OCI-LY7 (cell line): ENCODE results near the gene RAD51D.

Experiments
- EZH2phosphoT487 ChIP-seq: fragments of 200-600 bp; sonication (generic); IDR thresholded peaks from 2 replicates; pipeline ENCODE4 v1.6.1; 2018; ENCODE audit warnings: low read depth, borderline replicate concordance, mild to moderate bottlenecking, mixed run types, antibody characterized with exemption, low read length, moderate library complexity, mixed read lengths
- TF ChIP-seq, protein P1 (sequence below): fragments of 200-600 bp; sonication (generic); conservative IDR thresholded peaks from 2 replicates; pipeline ENCODE4 v1.5.1; 2014; ENCODE audit warnings: mild to moderate bottlenecking, antibody characterized with exemption, low read length, moderate library complexity, mixed read lengths

DNA sequence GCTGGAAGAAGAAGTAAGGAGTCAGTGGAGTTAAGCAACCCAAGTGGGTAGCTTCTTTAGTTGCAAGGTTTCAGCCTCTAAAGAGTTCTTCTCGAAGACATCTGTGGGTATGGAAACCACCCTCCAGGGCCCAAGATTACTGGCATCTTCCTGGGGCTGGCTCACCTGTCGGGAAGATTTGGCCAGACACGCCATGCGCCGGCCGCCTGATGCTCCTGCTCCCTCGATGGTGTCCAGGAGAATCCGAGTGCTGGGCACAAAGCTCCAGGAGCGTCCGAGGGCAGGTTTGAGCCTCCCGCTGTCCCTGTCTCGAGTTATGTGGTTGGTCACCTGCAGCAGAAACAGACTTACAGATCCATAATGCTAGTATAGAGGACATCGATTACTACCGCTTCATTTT, 18.6 kb downstream of the RAD51D start:
- TF ChIP-seq, protein P1, sequence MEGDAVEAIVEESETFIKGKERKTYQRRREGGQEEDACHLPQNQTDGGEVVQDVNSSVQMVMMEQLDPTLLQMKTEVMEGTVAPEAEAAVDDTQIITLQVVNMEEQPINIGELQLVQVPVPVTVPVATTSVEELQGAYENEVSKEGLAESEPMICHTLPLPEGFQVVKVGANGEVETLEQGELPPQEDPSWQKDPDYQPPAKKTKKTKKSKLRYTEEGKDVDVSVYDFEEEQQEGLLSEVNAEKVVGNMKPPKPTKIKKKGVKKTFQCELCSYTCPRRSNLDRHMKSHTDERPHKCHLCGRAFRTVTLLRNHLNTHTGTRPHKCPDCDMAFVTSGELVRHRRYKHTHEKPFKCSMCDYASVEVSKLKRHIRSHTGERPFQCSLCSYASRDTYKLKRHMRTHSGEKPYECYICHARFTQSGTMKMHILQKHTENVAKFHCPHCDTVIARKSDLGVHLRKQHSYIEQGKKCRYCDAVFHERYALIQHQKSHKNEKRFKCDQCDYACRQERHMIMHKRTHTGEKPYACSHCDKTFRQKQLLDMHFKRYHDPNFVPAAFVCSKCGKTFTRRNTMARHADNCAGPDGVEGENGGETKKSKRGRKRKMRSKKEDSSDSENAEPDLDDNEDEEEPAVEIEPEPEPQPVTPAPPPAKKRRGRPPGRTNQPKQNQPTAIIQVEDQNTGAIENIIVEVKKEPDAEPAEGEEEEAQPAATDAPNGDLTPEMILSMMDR = no peak
- no peak for TF ChIP-seq EZH2phosphoT487
